GM21367 (cell line): ENCODE data around the gene TEN1.

Source experiments
- ATAC-seq: cut with Tn5 transposase; IDR thresholded peaks from one replicate; pipeline ENCODE4 v1.9.1; 2021; ENCODE audit not compliant: unreplicated experiment

The TEN1 gene

GRCh38 chr17:76005263-76006149 is 26.5 kb downstream of the TEN1 start:
- no peak for ATAC-seq

GRCh38 chr17:76007131-76007849 is 28.2 kb downstream of the TEN1 start:
- no peak for ATAC-seq

GRCh38 chr17:76007850-76008165 is 28.8 kb downstream of the TEN1 start:
- ATAC-seq, result no peak

- no peak for ATAC-seq
Observed at GRCh38 chr17:76008208-76008607, 29.2 kb downstream of the TEN1 start.

GRCh38 chr17:76008630-76009425 is 29.8 kb downstream of the TEN1 start:
- ATAC-seq, result no peak

- no peak for ATAC-seq
Observed at GRCh38 chr17:76009447-76009846, 30.4 kb downstream of the TEN1 start.

- ATAC-seq, result no peak
Observed at GRCh38 chr17:76009969-76010661, 31.1 kb downstream of the TEN1 start.

- no peak for ATAC-seq
Observed at GRCh38 chr17:76011951-76012350, 32.9 kb downstream of the TEN1 start.

GRCh38 chr17:76013377-76013932 is 34.4 kb downstream of the TEN1 start:
- no peak for ATAC-seq

- ATAC-seq, result no peak
Observed at GRCh38 chr17:76014100-76014924, 35.3 kb downstream of the TEN1 start.

GRCh38 chr17:76014925-76015261 is 35.9 kb downstream of the TEN1 start:
- no peak for ATAC-seq

GRCh38 chr17:76017481-76018339 is 38.7 kb downstream of the TEN1 start:
- ATAC-seq, result no peak

- ATAC-seq, result no peak
Observed at GRCh38 chr17:76018340-76018680, 39.3 kb downstream of the TEN1 start.

- ATAC-seq, result no peak
Observed at GRCh38 chr17:76018801-76019200, 39.8 kb downstream of the TEN1 start.

GRCh38 chr17:76019833-76020467 is 40.9 kb downstream of the TEN1 start:
- ATAC-seq, result no peak

- ATAC-seq, result no peak
Observed at GRCh38 chr17:76022285-76022684, 43.2 kb downstream of the TEN1 start.

- ATAC-seq, result no peak
Observed at GRCh38 chr17:76022973-76023899, 44.2 kb downstream of the TEN1 start.

GRCh38 chr17:76023900-76024237 is 44.8 kb downstream of the TEN1 start:
- no peak for ATAC-seq
